SK-N-SH treated with all-trans-retinoic acid at 6 μM for 48 hours (cell line): ENCODE results near the gene RAPGEF5.

ENCODE experiments used
- ATAC-seq: fragments of 200-7000 bp; cut with Tn5 transposase; 3 replicates; pipeline ENCODE4 v1.9.1; 2020; ENCODE audit warnings: mild to moderate bottlenecking, moderate library complexity
- ARNTL ChIP-seq: fragments of 450-650 bp; formaldehyde crosslinking; IDR thresholded peaks from 2 replicates; pipeline ENCODE4 v1.5.0; 2020; ENCODE audit warnings: low read depth, mild to moderate bottlenecking, moderate library complexity, borderline replicate concordance
- BACH2 ChIP-seq: fragments of 250-450 bp; sonication (Bioruptor Pico); IDR thresholded peaks from 2 replicates; pipeline ENCODE4 v1.9.0; 2021; ENCODE audit warnings: mild to moderate bottlenecking, borderline replicate concordance
- CREB5 ChIP-seq: fragments of 250-450 bp; sonication (Bioruptor Pico); IDR thresholded peaks from 2 replicates; pipeline ENCODE4 v1.5.1; 2020; ENCODE audit warnings: low read depth, mild to moderate bottlenecking, moderate library complexity
- CSDC2 ChIP-seq: fragments of 250-450 bp; sonication (Bioruptor Pico); IDR thresholded peaks from 2 replicates; pipeline ENCODE4 v1.5.0; 2020; ENCODE audit warnings: mild to moderate bottlenecking, moderate library complexity
- CSRNP3 ChIP-seq: fragments of 250-450 bp; sonication (Bioruptor Pico); IDR thresholded peaks from 2 replicates; pipeline ENCODE4 v1.5.1; 2021; ENCODE audit warnings: mild to moderate bottlenecking, moderate library complexity
- ESRRG ChIP-seq: fragments of 250-450 bp; sonication (Bioruptor Pico); IDR thresholded peaks from 2 replicates; pipeline ENCODE4 v1.6.1; 2021; ENCODE audit warnings: mild to moderate bottlenecking
- GLIS3 ChIP-seq: fragments of 250-450 bp; sonication (Bioruptor Pico); IDR thresholded peaks from 2 replicates; pipeline ENCODE4 v1.5.0; 2020; ENCODE audit warnings: mild to moderate bottlenecking, moderate library complexity
- ISL1 ChIP-seq: fragments of 250-450 bp; sonication (Bioruptor Pico); IDR thresholded peaks from 2 replicates; pipeline ENCODE4 v2.1.2; 2022; ENCODE audit warnings: mild to moderate bottlenecking, moderate library complexity
- OSR1 ChIP-seq: fragments of 250-450 bp; sonication (Bioruptor Pico); IDR thresholded peaks from 2 replicates; pipeline ENCODE4 v1.8.0; 2022; ENCODE audit warnings: moderate library complexity, mild to moderate bottlenecking, inconsistent platforms
- PATZ1 ChIP-seq: fragments of 250-450 bp; sonication (Bioruptor Pico); IDR thresholded peaks from 2 replicates; pipeline ENCODE4 v1.8.0; 2020; ENCODE audit warnings: mild to moderate bottlenecking, moderate library complexity, borderline replicate concordance
- POU6F1 ChIP-seq: fragments of 250-450 bp; sonication (Bioruptor Pico); IDR thresholded peaks from 2 replicates; pipeline ENCODE4 v1.8.0; 2021; ENCODE audit warnings: low read depth, mild to moderate bottlenecking, moderate library complexity, borderline replicate concordance
- PPARA ChIP-seq: fragments of 250-450 bp; sonication (Bioruptor Pico); IDR thresholded peaks from 2 replicates; pipeline ENCODE4 v1.5.0; 2020; ENCODE audit warnings: mild to moderate bottlenecking, borderline replicate concordance
- SNAI2 ChIP-seq: fragments of 250-450 bp; sonication (Bioruptor Pico); IDR thresholded peaks from 2 replicates; pipeline ENCODE4 v1.5.0; 2020; ENCODE audit warnings: mild to moderate bottlenecking, moderate library complexity
- TCF4 ChIP-seq: fragments of 250-450 bp; sonication (Bioruptor Pico); IDR thresholded peaks from 2 replicates; pipeline ENCODE4 v1.8.0; 2021; ENCODE audit warnings: mild to moderate bottlenecking, moderate library complexity, borderline replicate concordance
- TOX ChIP-seq: fragments of 250-450 bp; sonication (Bioruptor Pico); IDR thresholded peaks from 2 replicates; pipeline ENCODE4 v1.8.0; 2021; ENCODE audit warnings: mild to moderate bottlenecking, moderate library complexity, borderline replicate concordance
- TSHZ2 ChIP-seq: fragments of 250-450 bp; sonication (Bioruptor Pico); IDR thresholded peaks from 2 replicates; pipeline ENCODE4 v1.5.0; 2020; ENCODE audit warnings: mild to moderate bottlenecking, moderate library complexity
- ZC3H10 ChIP-seq: fragments of 250-450 bp; sonication (Bioruptor Pico); IDR thresholded peaks from 2 replicates; pipeline ENCODE4 v1.5.1; 2021; ENCODE audit warnings: mild to moderate bottlenecking, moderate library complexity
- ZFP3 ChIP-seq: fragments of 250-450 bp; sonication (Bioruptor Pico); IDR thresholded peaks from 2 replicates; pipeline ENCODE4 v1.5.0; 2020; ENCODE audit warnings: mild to moderate bottlenecking, moderate library complexity
- ZFP30 ChIP-seq: fragments of 450-650 bp; formaldehyde crosslinking; IDR thresholded peaks from 2 replicates; pipeline ENCODE4 v1.5.0; 2022; ENCODE audit warnings: mild to moderate bottlenecking, moderate library complexity
- ZNF565 ChIP-seq: fragments of 450-650 bp; formaldehyde crosslinking; conservative IDR thresholded peaks from 2 replicates; pipeline ENCODE4 v1.5.0; 2020; ENCODE audit warnings: low read depth, mild to moderate bottlenecking, moderate library complexity
- ZNF70 ChIP-seq: fragments of 450-650 bp; formaldehyde crosslinking; IDR thresholded peaks from 2 replicates; pipeline ENCODE4 v1.5.0; 2020; ENCODE audit warnings: mild to moderate bottlenecking, moderate library complexity
- ZNF8 ChIP-seq: fragments of 450-650 bp; formaldehyde crosslinking; IDR thresholded peaks from 2 replicates; pipeline ENCODE4 v1.5.0; 2020; ENCODE audit warnings: mild to moderate bottlenecking, moderate library complexity

Gene RAPGEF5

GRCh38 chr7:22372863-22373262 is 15.9 kb upstream of the RAPGEF5 start (continued):
- no peak for TF ChIP-seq ZNF70

GRCh38 chr7:22371878-22372277 is 14.9 kb upstream of the RAPGEF5 start:
- no peak for ATAC-seq
- TF ChIP-seq ZNF565 = no peak
- TF ChIP-seq GLIS3 (CRISPR knock-in tag) = no peak
- no peak for TF ChIP-seq ZFP3
- TF ChIP-seq ISL1 = no peak
- no peak for TF ChIP-seq ARNTL (CRISPR knock-in tag)
- no peak for TF ChIP-seq OSR1
- no peak for TF ChIP-seq ZNF70
- no peak for TF ChIP-seq PPARA (CRISPR knock-in tag)
- TF ChIP-seq TOX = no peak
- TF ChIP-seq POU6F1 (CRISPR knock-in tag) = no peak
- no peak for TF ChIP-seq SNAI2 (CRISPR knock-in tag)
- TF ChIP-seq ZC3H10 (CRISPR knock-in tag) = no peak
- no peak for TF ChIP-seq CSRNP3 (CRISPR knock-in tag)
- no peak for TF ChIP-seq CREB5
- TF ChIP-seq CSDC2 (CRISPR knock-in tag) = no peak

- no peak; the same call in 2 of the 3 replicates for ATAC-seq
- TF ChIP-seq ZNF70 (no peak), OSR1 (no peak), BACH2 (CRISPR knock-in tag) (no peak), TSHZ2 (CRISPR knock-in tag) (no peak), GLIS3 (CRISPR knock-in tag) (no peak), ZC3H10 (CRISPR knock-in tag) (no peak), PATZ1 (no peak), ARNTL (CRISPR knock-in tag) (no peak), SNAI2 (CRISPR knock-in tag) (no peak), PPARA (CRISPR knock-in tag) (no peak), ESRRG (CRISPR knock-in tag) (no peak), ZNF565 (no peak), TOX (no peak), ZNF8 (CRISPR knock-in tag) (no peak), CSRNP3 (CRISPR knock-in tag) (no peak), ISL1 (no peak), ZFP30 (CRISPR knock-in tag) (no peak), CSDC2 (CRISPR knock-in tag) (no peak), TCF4 (no peak)
These were observed 7.9 kb upstream of the RAPGEF5 start for GRCh38 chr7:22364900-22365299.
